GM10266 (cell line): ENCODE results near the gene ITGA6.

ENCODE experiments used
- DNase-seq: peaks from one replicate; pipeline ENCODE4 v3.0.0; 2012; ENCODE audit errors: extremely low spot score
- CTCF ChIP-seq: IDR thresholded peaks from 2 replicates; pipeline ENCODE4 v1.5.1; 2012; ENCODE audit warnings: mild to moderate bottlenecking, low read depth; ENCODE audit not compliant: control insufficient read depth, insufficient read depth; ENCODE audit errors: missing control alignments

The ITGA6 gene

GRCh38 chr2:172404824-172405223, 22.6 kb upstream of the ITGA6 start:
- no peak for TF ChIP-seq CTCF
- DNase-seq, result no peak

- no peak for DNase-seq
- no peak for TF ChIP-seq CTCF
These were observed 21.7 kb upstream of the ITGA6 start for GRCh38 chr2:172405673-172406072.

- no peak for TF ChIP-seq CTCF
These were observed 19.1 kb upstream of the ITGA6 start for GRCh38 chr2:172408143-172408766.

GRCh38 chr2:172409042-172409441, 18.3 kb upstream of the ITGA6 start:
- no peak for DNase-seq
- TF ChIP-seq CTCF, result no peak

More at GRCh38 chr2:172408143-172408766, 19.1 kb upstream of the ITGA6 start:
- no peak for DNase-seq

GRCh38 chr2:172412984-172413492, 14.3 kb upstream of the ITGA6 start:
- no peak for DNase-seq

GRCh38 chr2:172415157-172415864, 12.1 kb upstream of the ITGA6 start:
- TF ChIP-seq CTCF, result no peak
- DNase-seq, result no peak

More at GRCh38 chr2:172412984-172413492, 14.3 kb upstream of the ITGA6 start:
- no peak for TF ChIP-seq CTCF

GRCh38 chr2:172415865-172416183, 11.6 kb upstream of the ITGA6 start:
- no peak for TF ChIP-seq CTCF

More at GRCh38 chr2:172415865-172416183, 11.6 kb upstream of the ITGA6 start:
- DNase-seq, result no peak
